Measurements from ENCODE around the gene SEC23IP.

- TF ChIP-seq, protein P1, sequence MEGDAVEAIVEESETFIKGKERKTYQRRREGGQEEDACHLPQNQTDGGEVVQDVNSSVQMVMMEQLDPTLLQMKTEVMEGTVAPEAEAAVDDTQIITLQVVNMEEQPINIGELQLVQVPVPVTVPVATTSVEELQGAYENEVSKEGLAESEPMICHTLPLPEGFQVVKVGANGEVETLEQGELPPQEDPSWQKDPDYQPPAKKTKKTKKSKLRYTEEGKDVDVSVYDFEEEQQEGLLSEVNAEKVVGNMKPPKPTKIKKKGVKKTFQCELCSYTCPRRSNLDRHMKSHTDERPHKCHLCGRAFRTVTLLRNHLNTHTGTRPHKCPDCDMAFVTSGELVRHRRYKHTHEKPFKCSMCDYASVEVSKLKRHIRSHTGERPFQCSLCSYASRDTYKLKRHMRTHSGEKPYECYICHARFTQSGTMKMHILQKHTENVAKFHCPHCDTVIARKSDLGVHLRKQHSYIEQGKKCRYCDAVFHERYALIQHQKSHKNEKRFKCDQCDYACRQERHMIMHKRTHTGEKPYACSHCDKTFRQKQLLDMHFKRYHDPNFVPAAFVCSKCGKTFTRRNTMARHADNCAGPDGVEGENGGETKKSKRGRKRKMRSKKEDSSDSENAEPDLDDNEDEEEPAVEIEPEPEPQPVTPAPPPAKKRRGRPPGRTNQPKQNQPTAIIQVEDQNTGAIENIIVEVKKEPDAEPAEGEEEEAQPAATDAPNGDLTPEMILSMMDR (IDR thresholded peaks at IDR 0.05) = no peak
- no peak for TF ChIP-seq POLR2A (IDR thresholded peaks at IDR 0.05)
Observed at GRCh38 chr10:119957451-119957850, 64.9 kb downstream of the SEC23IP start.

Data from Peyer's patch (tissue), 4 donors.